DND-41 (cell line): ENCODE data around the gene KCNH8.

ENCODE experiments used
- ATAC-seq: fragments of 200-7000 bp; cut with Tn5 transposase; 3 replicates; pipeline ENCODE4 v1.9.1; 2021; ENCODE audit warnings: low read depth; ENCODE audit not compliant: insufficient read depth
- DNase-seq: peaks from one replicate; pipeline ENCODE4 v3.0.0-alpha.2; 2020
- H2AFZ ChIP-seq: 2 replicates; pipeline ENCODE4 v1.6.0; 2012; ENCODE audit warnings: low read depth, low read length
- H3K27ac ChIP-seq: 2 replicates; pipeline ENCODE4 v1.5.1; 2012; ENCODE audit warnings: low read length, inconsistent platforms
- H3K27me3 ChIP-seq: fragments of 200-600 bp; sonication (generic); 2 replicates; pipeline ENCODE4 v1.6.0; 2012; ENCODE audit warnings: low read length, mild to moderate bottlenecking, inconsistent platforms; ENCODE audit not compliant: insufficient read depth, poor library complexity
- H3K36me3 ChIP-seq: 2 replicates; pipeline ENCODE4 v1.5.1; 2012; ENCODE audit warnings: low read length, inconsistent platforms; ENCODE audit not compliant: insufficient read depth
- H3K4me1 ChIP-seq: 2 replicates; pipeline ENCODE4 v1.5.1; 2012; ENCODE audit warnings: mild to moderate bottlenecking, low read length; ENCODE audit not compliant: insufficient read depth
- H3K4me2 ChIP-seq: 2 replicates; pipeline ENCODE4 v1.6.0; 2012; ENCODE audit warnings: mild to moderate bottlenecking, moderate library complexity, low read length, inconsistent platforms; ENCODE audit not compliant: insufficient read depth
- H3K4me3 ChIP-seq, 2 experiments: fragments of 200-600 bp in 1 of 2; shearing (Covaris generic) in 1 of 2; 2 replicates each; pipeline ENCODE4 v1.5.1; 2012 to 2016; ENCODE audit warnings: inconsistent platforms in 2 of 2, low read length in 2 of 2, mild to moderate bottlenecking in 2 of 2, low read depth in 1 of 2, moderate library complexity in 1 of 2
- H3K79me2 ChIP-seq: 2 replicates; pipeline ENCODE4 v1.6.0; 2012; ENCODE audit warnings: low read length, inconsistent platforms; ENCODE audit not compliant: insufficient read depth
- H3K9ac ChIP-seq: 2 replicates; pipeline ENCODE4 v1.6.0; 2012; ENCODE audit warnings: low read depth, mild to moderate bottlenecking, inconsistent platforms, low read length, moderate library complexity
- H3K9me3 ChIP-seq: 2 replicates; pipeline ENCODE4 v1.5.1; 2012; ENCODE audit warnings: low read length, moderate library complexity, mild to moderate bottlenecking, inconsistent platforms; ENCODE audit not compliant: insufficient read depth, severe bottlenecking
- H4K20me1 ChIP-seq: 2 replicates; pipeline ENCODE4 v1.6.0; 2012; ENCODE audit warnings: low read length; ENCODE audit not compliant: insufficient read depth
- EZH2 ChIP-seq: IDR thresholded peaks from 3 replicates; pipeline ENCODE4 v1.6.1; 2012; ENCODE audit warnings: borderline replicate concordance, low read depth, mild to moderate bottlenecking, moderate library complexity, low read length, inconsistent platforms; ENCODE audit not compliant: severe bottlenecking
- TF ChIP-seq, protein P1 (sequence below): IDR thresholded peaks from 2 replicates; pipeline ENCODE4 v1.5.1; 2012; ENCODE audit warnings: borderline replicate concordance, low read length, moderate library complexity, mild to moderate bottlenecking; ENCODE audit not compliant: poor library complexity, severe bottlenecking; ENCODE audit errors: extremely low read depth

The KCNH8 gene

DNA sequence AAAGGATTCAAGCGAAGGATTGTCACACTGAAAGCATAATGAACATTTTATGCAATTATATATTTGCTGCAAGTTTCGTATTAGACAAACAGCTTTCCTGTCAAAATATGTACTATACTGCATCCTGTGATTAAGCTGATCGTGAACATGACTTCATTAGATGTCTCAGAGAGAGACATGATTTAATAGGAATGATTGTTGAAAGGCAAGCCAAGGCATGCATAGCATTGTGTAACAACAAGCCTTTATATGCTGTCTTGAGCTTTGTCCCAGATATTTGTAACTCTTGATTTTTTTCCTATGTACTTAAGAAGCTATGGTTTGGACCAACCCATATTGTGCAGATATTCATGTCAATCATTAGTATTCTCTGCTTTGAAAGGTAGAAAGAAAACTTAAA lies 309.1 kb downstream of the KCNH8 start:
- no peak overlapping the region for H2AFZ ChIP-seq
- H3K36me3 ChIP-seq = no peaks in the 10 kb centered on the region
- no peaks in the 10 kb centered on the region for H4K20me1 ChIP-seq
- no peak overlapping the region for H3K9ac ChIP-seq
- H3K27ac ChIP-seq = no peak overlapping the region
- H3K9me3 ChIP-seq = no peaks in the 10 kb centered on the region
- ATAC-seq = no peak
- H3K27me3 ChIP-seq = no peaks in the 10 kb centered on the region
- H3K4me3 ChIP-seq = no peak overlapping the region
- no peaks in the 10 kb centered on the region for H3K79me2 ChIP-seq
- TF ChIP-seq, protein P1, sequence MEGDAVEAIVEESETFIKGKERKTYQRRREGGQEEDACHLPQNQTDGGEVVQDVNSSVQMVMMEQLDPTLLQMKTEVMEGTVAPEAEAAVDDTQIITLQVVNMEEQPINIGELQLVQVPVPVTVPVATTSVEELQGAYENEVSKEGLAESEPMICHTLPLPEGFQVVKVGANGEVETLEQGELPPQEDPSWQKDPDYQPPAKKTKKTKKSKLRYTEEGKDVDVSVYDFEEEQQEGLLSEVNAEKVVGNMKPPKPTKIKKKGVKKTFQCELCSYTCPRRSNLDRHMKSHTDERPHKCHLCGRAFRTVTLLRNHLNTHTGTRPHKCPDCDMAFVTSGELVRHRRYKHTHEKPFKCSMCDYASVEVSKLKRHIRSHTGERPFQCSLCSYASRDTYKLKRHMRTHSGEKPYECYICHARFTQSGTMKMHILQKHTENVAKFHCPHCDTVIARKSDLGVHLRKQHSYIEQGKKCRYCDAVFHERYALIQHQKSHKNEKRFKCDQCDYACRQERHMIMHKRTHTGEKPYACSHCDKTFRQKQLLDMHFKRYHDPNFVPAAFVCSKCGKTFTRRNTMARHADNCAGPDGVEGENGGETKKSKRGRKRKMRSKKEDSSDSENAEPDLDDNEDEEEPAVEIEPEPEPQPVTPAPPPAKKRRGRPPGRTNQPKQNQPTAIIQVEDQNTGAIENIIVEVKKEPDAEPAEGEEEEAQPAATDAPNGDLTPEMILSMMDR = no peak
- no peak for TF ChIP-seq EZH2
- H3K4me1 ChIP-seq = no peaks in the 10 kb centered on the region
- DNase-seq = no peak
- H3K4me2 ChIP-seq = no peak overlapping the region

GRCh38 chr3:19467761-19468160 lies 319.5 kb downstream of the KCNH8 start:
- ATAC-seq (no peak), DNase-seq (no peak)
- Histone ChIP-seq H3K27ac (no peak overlapping the region), H3K9me3 (no peaks in the 10 kb centered on the region), H3K27me3 (no peaks in the 10 kb centered on the region), H3K36me3 (no peaks in the 10 kb centered on the region), H2AFZ (no peak overlapping the region), H3K9ac (no peak overlapping the region), H3K4me2 (no peak overlapping the region), H4K20me1 (no peaks in the 10 kb centered on the region), H3K79me2 (no peaks in the 10 kb centered on the region), H3K4me1 (no peaks in the 10 kb centered on the region), H3K4me3 (no peak overlapping the region)
- TF ChIP-seq, protein P1 = no peak
- no peak for TF ChIP-seq EZH2

- Histone ChIP-seq H3K4me2 (no peak overlapping the region), H3K27ac (no peak overlapping the region), H3K9ac (no peak overlapping the region), H3K4me1 (no peaks in the 10 kb centered on the region), H3K9me3 (no peaks in the 10 kb centered on the region), H4K20me1 (no peaks in the 10 kb centered on the region), H3K27me3 (no peaks in the 10 kb centered on the region), H3K4me3 (no peak overlapping the region), H3K36me3 (no peaks in the 10 kb centered on the region), H3K79me2 (no peaks in the 10 kb centered on the region), H2AFZ (no peak overlapping the region)
- no peak for DNase-seq
- TF ChIP-seq, protein P1 = no peak
- TF ChIP-seq EZH2 = no peak
- ATAC-seq = no peak
These were observed 322.8 kb downstream of the KCNH8 start for GRCh38 chr3:19471138-19471537.
